SU-DHL-6 (cell line): ENCODE results near the gene SRGAP3.

ENCODE experiments used
- H2AFZ ChIP-seq: fragments of 200-600 bp; sonication (generic); 2 replicates; pipeline ENCODE4 v1.6.1; 2014; ENCODE audit warnings: low read depth, mild to moderate bottlenecking, moderate library complexity, mixed read lengths, antibody characterized with exemption, low read length; ENCODE audit not compliant: severe bottlenecking
- H3F3A ChIP-seq: fragments of 200-600 bp; shearing (Covaris generic); 2 replicates; pipeline ENCODE4 v1.6.0; 2016; ENCODE audit warnings: antibody characterized with exemption, mild to moderate bottlenecking; ENCODE audit not compliant: insufficient read depth
- H3K27ac ChIP-seq: fragments of 200-600 bp; sonication (generic); 2 replicates; pipeline ENCODE4 v1.5.1; 2016; ENCODE audit warnings: low read depth, mild to moderate bottlenecking, low read length, moderate library complexity, mixed read lengths
- H3K27me3 ChIP-seq: fragments of 200-600 bp; sonication (generic), shearing (Covaris generic); 2 replicates; pipeline ENCODE4 v1.6.0; 2014; ENCODE audit warnings: mild to moderate bottlenecking, low read length
- H3K36me3 ChIP-seq: fragments of 200-600 bp; sonication (generic); 2 replicates; pipeline ENCODE4 v1.6.1; 2014; ENCODE audit warnings: mild to moderate bottlenecking, low read length, mixed read lengths
- H3K4me2 ChIP-seq: fragments of 300-600, 200-600 bp; shearing (Covaris generic), sonication (generic); 2 replicates; pipeline ENCODE4 v1.6.0; 2014; ENCODE audit warnings: low read length, low read depth, mild to moderate bottlenecking; ENCODE audit not compliant: poor library complexity, severe bottlenecking
- H3K4me3 ChIP-seq: fragments of 200-600 bp; sonication (generic); 2 replicates; pipeline ENCODE4 v1.5.1; 2014; ENCODE audit warnings: antibody characterized with exemption, low read length, mild to moderate bottlenecking, mixed read lengths; ENCODE audit not compliant: insufficient read depth, poor library complexity, severe bottlenecking
- H3K79me2 ChIP-seq: fragments of 200-600 bp; sonication (generic); 2 replicates; pipeline ENCODE4 v1.6.1; 2014; ENCODE audit warnings: mild to moderate bottlenecking, low read length, moderate library complexity; ENCODE audit not compliant: insufficient read depth
- H3K9ac ChIP-seq: fragments of 200-600 bp; sonication (generic); 2 replicates; pipeline ENCODE4 v1.7.0; 2014; ENCODE audit warnings: mild to moderate bottlenecking, low read length
- H3K9me2 ChIP-seq: fragments of 200-600 bp; sonication (generic); replicated peaks from 2 replicates; pipeline ENCODE4 v1.6.1; 2014; ENCODE audit warnings: low read length; ENCODE audit not compliant: insufficient read depth
- H3K9me3 ChIP-seq: fragments of 200-600 bp; sonication (generic); 2 replicates; pipeline ENCODE4 v1.6.1; 2014; ENCODE audit warnings: low read length, mixed read lengths; ENCODE audit not compliant: insufficient read depth
- H4K20me1 ChIP-seq: fragments of 200-600 bp; sonication (generic); 2 replicates; pipeline ENCODE4 v1.6.1; 2014; ENCODE audit warnings: low read depth, mild to moderate bottlenecking, antibody characterized with exemption, low read length, moderate library complexity, mixed read lengths
- CTCF ChIP-seq: fragments of 200-600 bp; sonication (generic); IDR thresholded peaks from one replicate; pipeline ENCODE4 v1.5.1; 2017; ENCODE audit warnings: antibody characterized with exemption, mild to moderate bottlenecking, low read length, moderate library complexity; ENCODE audit not compliant: insufficient read depth, poor library complexity, severe bottlenecking
- EZH2phosphoT487 ChIP-seq: fragments of 200-600 bp; sonication (generic), shearing (Covaris generic); conservative IDR thresholded peaks from 2 replicates; pipeline ENCODE4 v1.6.1; 2018; ENCODE audit warnings: mild to moderate bottlenecking, antibody characterized with exemption, low read length, moderate library complexity, mixed read lengths

The SRGAP3 gene

GRCh38 chr3:9023226-9023590 lies 226.2 kb downstream of the SRGAP3 start:
- no peaks in the 10 kb centered on the region for H3F3A ChIP-seq
- no peaks in the 10 kb centered on the region for H3K27me3 ChIP-seq
- H3K4me3 ChIP-seq: no peak overlapping the region
- no peaks in the 10 kb centered on the region for H3K9me3 ChIP-seq
- no peak for TF ChIP-seq EZH2phosphoT487
- TF ChIP-seq CTCF: no peak
- no peak overlapping the region for H3K27ac ChIP-seq
- no peak overlapping the region for H2AFZ ChIP-seq
- no peaks in the 10 kb centered on the region for H3K9me2 ChIP-seq
- no peaks in the 10 kb centered on the region for H3K79me2 ChIP-seq
- no peak overlapping the region for H3K4me2 ChIP-seq
- no peak overlapping the region for H3K9ac ChIP-seq
- H4K20me1 ChIP-seq: no peaks in the 10 kb centered on the region
- H3K36me3 ChIP-seq: no peaks in the 10 kb centered on the region

GRCh38 chr3:9022305-9023225 lies 226.9 kb downstream of the SRGAP3 start:
- Histone ChIP-seq H3K4me2 (no peak overlapping the region), H3K9ac (no peak overlapping the region), H3K9me3 (no peaks in the 10 kb centered on the region), H4K20me1 (no peaks in the 10 kb centered on the region), H3F3A (no peaks in the 10 kb centered on the region), H3K4me3 (no peak overlapping the region), H3K27ac (no peak overlapping the region), H3K36me3 (no peaks in the 10 kb centered on the region), H3K9me2 (no peaks in the 10 kb centered on the region), H2AFZ (no peak overlapping the region), H3K79me2 (no peaks in the 10 kb centered on the region), H3K27me3 (no peaks in the 10 kb centered on the region)
- TF ChIP-seq EZH2phosphoT487: no peak
- no peak for TF ChIP-seq CTCF

GRCh38 chr3:9021271-9022009 lies 228.0 kb downstream of the SRGAP3 start:
- Histone ChIP-seq H3K27me3 (no peaks in the 10 kb centered on the region), H2AFZ (no peak overlapping the region), H3K9me3 (no peaks in the 10 kb centered on the region), H3K4me3 (no peak overlapping the region), H4K20me1 (no peaks in the 10 kb centered on the region), H3K27ac (no peak overlapping the region), H3K36me3 (no peaks in the 10 kb centered on the region), H3K79me2 (no peaks in the 10 kb centered on the region), H3K4me2 (no peak overlapping the region), H3K9me2 (no peaks in the 10 kb centered on the region), H3F3A (no peaks in the 10 kb centered on the region), H3K9ac (no peak overlapping the region)
- no peak for TF ChIP-seq CTCF
- no peak for TF ChIP-seq EZH2phosphoT487
